Glutamatergic neuron (in vitro differentiated cells): ENCODE results near the gene DYNLT4. TPM values are rescaled to one million over a fixed set of nuclear protein-coding genes. Genes with fewer than 3 reads are reported as not detected.
"Not testable (repeated sequence)": the region's sequence is repeated elsewhere in the genome, so short reads cannot be mapped to it uniquely, and the experiment has no call there.

Experiments used
- DNase-seq: peaks from one replicate; pipeline ENCODE4 v3.0.0; 2022
- H3K27ac Mint-ChIP-seq: one replicate; pipeline ENCODE4 v1.8.0; 2020; ENCODE audit warnings: mild to moderate bottlenecking, mixed read lengths, inconsistent platforms; ENCODE audit not compliant: unreplicated experiment
- H3K27me3 Mint-ChIP-seq: one replicate; pipeline ENCODE4 v1.8.0; 2020; ENCODE audit warnings: mild to moderate bottlenecking, moderate library complexity, mixed read lengths, inconsistent platforms; ENCODE audit not compliant: unreplicated experiment
- H3K36me3 Mint-ChIP-seq: one replicate; pipeline ENCODE4 v1.8.0; 2020; ENCODE audit warnings: mild to moderate bottlenecking, mixed read lengths, inconsistent platforms; ENCODE audit not compliant: unreplicated experiment
- H3K4me1 Mint-ChIP-seq: one replicate; pipeline ENCODE4 v1.8.0; 2020; ENCODE audit warnings: mild to moderate bottlenecking, low read depth, mixed read lengths, inconsistent platforms; ENCODE audit not compliant: unreplicated experiment
- H3K4me3 Mint-ChIP-seq: one replicate; pipeline ENCODE4 v1.8.0; 2020; ENCODE audit warnings: mild to moderate bottlenecking, mixed read lengths, inconsistent platforms; ENCODE audit not compliant: unreplicated experiment
- H3K9me3 Mint-ChIP-seq: one replicate; pipeline ENCODE4 v1.8.0; 2020; ENCODE audit warnings: mild to moderate bottlenecking, moderate library complexity, mixed read lengths, inconsistent platforms; ENCODE audit not compliant: unreplicated experiment
- total RNA-seq: library from RNA; stranded (reverse); fragmentation: NEBNext Ultra II Directional; extraction: Animal tissue kit (Norgen Biotek cat#: 25700); gene quantifications from one replicate; pipeline ENCODE4 v1.2.1, GENCODE V29; 2021; ENCODE audit not compliant: unreplicated experiment
- TF ChIP-seq, protein P1 (sequence below): fragments of 200-600 bp; sonication (generic); IDR thresholded peaks from one replicate; pipeline ENCODE4 v1.5.0; 2021; ENCODE audit not compliant: partially characterized antibody, unreplicated experiment

Gene DYNLT4
- total RNA-seq, 1 donor from 2014 or later, result not detected

GRCh38 chr1:44811234-44811633 lies 4.1 kb upstream of the DYNLT4 start:
- peaks cover 12% of the 10 kb centered on the region for H3K9me3 Mint-ChIP-seq
- peak overlapping the region; percentile 60 for H3K4me3 Mint-ChIP-seq
- no peak overlapping the region for H3K27ac Mint-ChIP-seq
- TF ChIP-seq, protein P1, sequence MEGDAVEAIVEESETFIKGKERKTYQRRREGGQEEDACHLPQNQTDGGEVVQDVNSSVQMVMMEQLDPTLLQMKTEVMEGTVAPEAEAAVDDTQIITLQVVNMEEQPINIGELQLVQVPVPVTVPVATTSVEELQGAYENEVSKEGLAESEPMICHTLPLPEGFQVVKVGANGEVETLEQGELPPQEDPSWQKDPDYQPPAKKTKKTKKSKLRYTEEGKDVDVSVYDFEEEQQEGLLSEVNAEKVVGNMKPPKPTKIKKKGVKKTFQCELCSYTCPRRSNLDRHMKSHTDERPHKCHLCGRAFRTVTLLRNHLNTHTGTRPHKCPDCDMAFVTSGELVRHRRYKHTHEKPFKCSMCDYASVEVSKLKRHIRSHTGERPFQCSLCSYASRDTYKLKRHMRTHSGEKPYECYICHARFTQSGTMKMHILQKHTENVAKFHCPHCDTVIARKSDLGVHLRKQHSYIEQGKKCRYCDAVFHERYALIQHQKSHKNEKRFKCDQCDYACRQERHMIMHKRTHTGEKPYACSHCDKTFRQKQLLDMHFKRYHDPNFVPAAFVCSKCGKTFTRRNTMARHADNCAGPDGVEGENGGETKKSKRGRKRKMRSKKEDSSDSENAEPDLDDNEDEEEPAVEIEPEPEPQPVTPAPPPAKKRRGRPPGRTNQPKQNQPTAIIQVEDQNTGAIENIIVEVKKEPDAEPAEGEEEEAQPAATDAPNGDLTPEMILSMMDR, result no peak
- peaks cover 26% of the 10 kb centered on the region for H3K4me1 Mint-ChIP-seq
- H3K27me3 Mint-ChIP-seq, result peaks cover 21% of the 10 kb centered on the region
- peaks cover 5% of the 10 kb centered on the region for H3K36me3 Mint-ChIP-seq
- DNase-seq, result no peak

- H3K36me3 Mint-ChIP-seq, H3K4me3 Mint-ChIP-seq, DNase-seq, H3K27ac Mint-ChIP-seq: not testable (repeated sequence)
- Mint-ChIP-seq H3K9me3 (peaks cover 12% of the 10 kb centered on the region), H3K4me1 (peaks cover 26% of the 10 kb centered on the region), H3K27me3 (peaks cover 21% of the 10 kb centered on the region)
These were observed 3.6 kb upstream of the DYNLT4 start for GRCh38 chr1:44810762-44811105.

GRCh38 chr1:44810101-44810761 lies 3.1 kb upstream of the DYNLT4 start:
- peaks cover 26% of the 10 kb centered on the region for H3K4me1 Mint-ChIP-seq
- no peak overlapping the region for H3K27ac Mint-ChIP-seq
- peaks cover 21% of the 10 kb centered on the region for H3K27me3 Mint-ChIP-seq
- DNase-seq, result peak; percentile 13
- H3K4me3 Mint-ChIP-seq, result no peak overlapping the region
- H3K9me3 Mint-ChIP-seq, result peaks cover 12% of the 10 kb centered on the region
- peaks cover 4% of the 10 kb centered on the region for H3K36me3 Mint-ChIP-seq
- TF ChIP-seq, protein P1, result no peak

DNA sequence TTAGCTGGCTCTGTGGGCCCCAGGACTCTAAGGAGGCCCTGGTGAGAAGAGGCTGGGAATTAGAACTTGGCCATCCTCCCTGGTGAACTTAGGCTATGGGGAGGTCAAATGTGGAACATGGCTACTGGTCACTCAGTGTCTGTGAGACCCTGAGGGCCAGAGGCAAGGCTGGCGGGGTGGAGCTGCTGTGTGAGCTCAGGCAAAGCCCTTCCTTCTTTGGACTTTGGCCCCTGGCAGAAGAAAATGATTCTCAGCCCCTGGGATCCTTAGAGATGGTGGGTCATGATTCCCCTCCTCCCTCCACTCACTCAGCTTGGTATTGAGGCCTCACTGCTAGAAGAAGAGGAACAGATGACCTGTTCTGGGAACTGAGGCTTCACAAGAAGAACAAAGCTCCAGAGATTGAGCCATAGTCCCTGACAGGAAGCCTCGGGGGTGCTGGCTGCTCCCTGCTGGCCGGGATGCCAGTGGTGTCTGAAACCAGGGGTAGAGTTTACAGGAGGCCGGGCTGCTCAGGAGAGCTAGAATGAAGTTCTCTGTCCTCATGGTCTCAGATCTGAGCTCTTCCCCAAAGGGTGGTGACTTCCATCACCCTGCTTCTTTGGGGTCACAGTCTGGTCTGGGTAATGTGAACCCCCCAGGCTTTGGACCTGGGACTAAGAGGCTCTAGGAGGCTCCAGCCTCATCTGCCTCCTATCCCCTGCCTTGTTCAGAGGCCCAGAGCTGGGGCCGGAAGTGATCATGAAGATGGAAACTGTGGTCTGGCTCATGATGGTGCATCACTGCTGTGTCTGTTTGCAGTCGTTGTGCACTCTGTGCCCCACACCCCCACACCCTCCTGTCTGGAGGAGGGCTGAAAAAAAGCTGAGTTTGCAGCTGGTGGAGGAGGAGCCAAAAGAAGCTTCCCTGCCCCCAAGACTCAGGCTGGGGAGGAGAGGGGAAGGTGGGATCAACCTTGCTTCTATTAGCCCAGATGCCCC lies 2.1 kb upstream of the DYNLT4 start:
- TF ChIP-seq, protein P1, result no peak
- H3K4me3 Mint-ChIP-seq, result no peak overlapping the region
- H3K27me3 Mint-ChIP-seq, result peaks cover 21% of the 10 kb centered on the region
- H3K9me3 Mint-ChIP-seq, result peaks cover 9% of the 10 kb centered on the region
- H3K36me3 Mint-ChIP-seq, result no peaks in the 10 kb centered on the region
- H3K4me1 Mint-ChIP-seq, result peaks cover 25% of the 10 kb centered on the region
- peak overlapping the region; percentile 62 for H3K27ac Mint-ChIP-seq
- DNase-seq, result no peak

- Mint-ChIP-seq H3K27me3 (peaks cover 18% of the 10 kb centered on the region), H3K4me1 (peaks cover 24% of the 10 kb centered on the region), H3K27ac (peak within 1 kb of the TSS; percentile 87), H3K4me3 (peak within 1 kb of the TSS; percentile 71), H3K9me3 (peaks cover 5% of the 10 kb centered on the region), H3K36me3 (no peaks in the 10 kb centered on the region)
- DNase-seq, result peak; percentile 81
- TF ChIP-seq, protein P1, result no peak
These were observed 1.1 kb upstream of the DYNLT4 start, which contains the start of gene BTBD19 for GRCh38 chr1:44808063-44808937. Gene BTBD19 (plus strand): TSS chr1:44808523. CDS start chr1:44808821, 298 bp downstream.
